CD14-positive monocyte (primary cell): ENCODE measurements around the gene MT2A. TPM values are rescaled to one million over a fixed set of nuclear protein-coding genes. Genes with fewer than 3 reads are reported as not detected.
"Not testable (repeated sequence)": the region's sequence is repeated elsewhere in the genome, so short reads cannot be mapped to it uniquely, and the experiment has no call there.

Source experiments
- DNase-seq, 3 donors: peaks; one replicate each; pipeline ENCODE4 v3.0.0-alpha.2; 2011 to 2022
- H2AFZ ChIP-seq: 2 replicates; pipeline ENCODE4 v1.6.0; 2012; ENCODE audit warnings: mild to moderate bottlenecking, low read depth, low read length, inconsistent platforms; ENCODE audit not compliant: insufficient read depth, poor library complexity, severe bottlenecking
- H3K27ac ChIP-seq, 2 donors: 1 replicate in 1 of 2; 2 replicates in 1 of 2; pipeline ENCODE4 v1.5.1; 2012 to 2013; ENCODE audit warnings: low read length in 2 of 2, control low read depth in 1 of 2, inconsistent platforms in 1 of 2, low read depth in 1 of 2, mild to moderate bottlenecking in 1 of 2
- H3K27me3 ChIP-seq, 2 donors: one replicate each; pipeline versions ENCODE4 v1.6.0 to v1.6.1; 2011 to 2013; ENCODE audit warnings: low read length in 2 of 2; ENCODE audit not compliant: control insufficient read depth in 2 of 2, insufficient read depth in 2 of 2
- H3K36me3 ChIP-seq, 2 donors: replicated peaks in 1 of 2; 1 replicate in 1 of 2; 2 replicates in 1 of 2; pipeline versions ENCODE4 v1.5.1 to v1.6.1; 2012 to 2013; ENCODE audit warnings: low read length in 2 of 2, control low read depth in 1 of 2, inconsistent platforms in 1 of 2, mild to moderate bottlenecking in 1 of 2; ENCODE audit not compliant: insufficient read depth in 2 of 2, control insufficient read depth in 1 of 2
- H3K4me1 ChIP-seq, 2 donors: 1 replicate in 1 of 2; 2 replicates in 1 of 2; pipeline versions ENCODE4 v1.5.1 to v1.6.1; 2012 to 2013; ENCODE audit warnings: low read length in 2 of 2, control low read depth in 1 of 2, inconsistent platforms in 1 of 2, mild to moderate bottlenecking in 1 of 2, moderate library complexity in 1 of 2; ENCODE audit not compliant: insufficient read depth in 2 of 2, control insufficient read depth in 1 of 2
- H3K4me2 ChIP-seq: replicated peaks from 2 replicates; pipeline ENCODE3; 2012; ENCODE audit warnings: low read length, moderate library complexity, mild to moderate bottlenecking; ENCODE audit not compliant: poor library complexity, severe bottlenecking; ENCODE audit errors: extremely low read depth
- H3K4me3 ChIP-seq, 3 experiments: fragments of 200-600 bp in 1 of 3; sonication (generic) in 1 of 3; replicated peaks in 1 of 3; 1 replicate in 2 of 3; 2 replicates in 1 of 3; pipeline ENCODE4 v1.5.1; 2011 to 2013; ENCODE audit warnings: low read length in 3 of 3, mild to moderate bottlenecking in 3 of 3, control low read depth in 2 of 3, low read depth in 2 of 3, inconsistent platforms in 1 of 3, moderate library complexity in 1 of 3
- H3K79me2 ChIP-seq: 2 replicates; pipeline ENCODE4 v1.6.0; 2012; ENCODE audit warnings: mild to moderate bottlenecking, control low read depth, inconsistent platforms, low read length, moderate library complexity; ENCODE audit not compliant: insufficient read depth
- H3K9ac ChIP-seq: 2 replicates; pipeline ENCODE4 v1.6.0; 2017; ENCODE audit warnings: low read length, mild to moderate bottlenecking; ENCODE audit not compliant: insufficient read depth, poor library complexity, severe bottlenecking
- H3K9me3 ChIP-seq, 2 donors: replicated peaks in 1 of 2; 1 replicate in 1 of 2; 2 replicates in 1 of 2; pipeline versions ENCODE4 v1.5.1 to v1.6.1; 2012 to 2013; ENCODE audit warnings: low read length in 2 of 2, control low read depth in 1 of 2; ENCODE audit not compliant: control insufficient read depth in 1 of 2, insufficient read depth in 1 of 2
- H4K20me1 ChIP-seq: 2 replicates; pipeline ENCODE4 v1.6.0; 2012; ENCODE audit warnings: mild to moderate bottlenecking, low read length, control low read depth, moderate library complexity; ENCODE audit not compliant: insufficient read depth
- H3K27ac Mint-ChIP-seq, 7 donors: one replicate each; pipeline ENCODE4 v1.8.0; 2020; ENCODE audit warnings: mild to moderate bottlenecking in 7 of 7, mixed read lengths in 7 of 7, moderate library complexity in 6 of 7, inconsistent platforms in 2 of 7
- H3K27me3 Mint-ChIP-seq, 3 donors: one replicate each; pipeline ENCODE4 v1.8.0; 2021 to 2022; ENCODE audit warnings: low read depth in 3 of 3, mild to moderate bottlenecking in 3 of 3, mixed read lengths in 3 of 3, moderate library complexity in 3 of 3, inconsistent platforms in 1 of 3
- H3K36me3 Mint-ChIP-seq, 2 donors: one replicate each; pipeline ENCODE4 v1.8.0; 2020; ENCODE audit warnings: mixed read lengths in 2 of 2, inconsistent platforms in 1 of 2, mild to moderate bottlenecking in 1 of 2
- H3K4me1 Mint-ChIP-seq: one replicate; pipeline ENCODE4 v1.8.0; 2020; ENCODE audit warnings: mild to moderate bottlenecking, mixed read lengths
- H3K4me3 Mint-ChIP-seq, 2 donors: one replicate each; pipeline ENCODE4 v1.8.0; 2020; ENCODE audit warnings: mild to moderate bottlenecking in 2 of 2, mixed read lengths in 2 of 2, moderate library complexity in 1 of 2
- H3K9me3 Mint-ChIP-seq, 7 donors: one replicate each; pipeline ENCODE4 v1.8.0; 2020 to 2022; ENCODE audit warnings: mixed read lengths in 7 of 7, mild to moderate bottlenecking in 6 of 7, moderate library complexity in 6 of 7, inconsistent platforms in 2 of 7
- WGBS: methylation state at CpG from one replicate; pipeline ENCODE4 v1.1.5; 2013; ENCODE audit warnings: missing lambda C conversion rate; ENCODE audit not compliant: insufficient coverage; 5-methylcytosine and 5-hydroxymethylcytosine counted together
- intact Hi-C, 2 donors: fragments of 100-400 bp; cut with micrococcal nuclease; formaldehyde crosslinking; loops; one replicate each; pipeline versions ENCODE4 v1.15.0 to v1.15.1; 2023
- polyA plus RNA-seq, 3 donors: library from polyadenylated mRNA; depleted of rRNA in 1 of 3; unstranded in 2 of 3; stranded (reverse) in 1 of 3; fragments of 300-500 nt in 2 of 3; fragments of >200 nt in 1 of 3; fragmentation: Illumina TruSeq in 2 of 3; gene quantifications; 1 replicate in 2 of 3; 2 replicates in 1 of 3; pipeline ENCODE4 v1.2.3, GENCODE V29; 2012 to 2021
- TF ChIP-seq, protein P1 (sequence below): fragments of 200-600 bp; IDR thresholded peaks from one replicate; pipeline ENCODE4 v1.8.0; 2022; ENCODE audit warnings: antibody characterized with exemption, mild to moderate bottlenecking

Gene MT2A
- polyA plus RNA-seq, 3 donors = 26.8 to 228 (median 126) TPM

DNA sequence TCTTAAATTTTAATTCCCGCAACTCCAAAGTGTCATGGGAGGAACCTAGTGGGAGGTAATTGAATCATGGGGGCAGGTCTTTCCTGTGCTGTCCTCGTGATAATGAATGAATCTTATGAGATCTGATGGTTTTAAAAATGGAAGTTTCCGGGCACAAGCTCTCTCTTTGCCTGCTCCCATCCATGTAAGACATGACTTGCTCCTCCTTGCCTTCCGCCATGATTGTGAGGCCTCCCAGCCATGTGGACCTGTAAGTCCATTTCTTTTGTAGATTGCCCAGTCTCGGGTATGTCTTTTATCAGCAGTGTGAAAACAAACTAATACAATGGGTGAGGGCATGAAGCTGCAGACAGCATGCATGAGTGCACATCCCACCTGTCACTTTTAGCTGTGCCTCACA, 14.8 kb downstream of the MT2A start:
- H3K79me2 ChIP-seq, H3K27ac ChIP-seq, H3K9ac ChIP-seq, H3K4me3 ChIP-seq, H4K20me1 ChIP-seq, H3K27ac Mint-ChIP-seq, H3K36me3 Mint-ChIP-seq, H2AFZ ChIP-seq, H3K4me2 ChIP-seq, H3K9me3 ChIP-seq, intact Hi-C loops, H3K36me3 ChIP-seq, DNase-seq, H3K9me3 Mint-ChIP-seq: not testable (repeated sequence)
- 100% methylated on average over 1 of the region's 5 CpGs for WGBS
- Histone ChIP-seq H3K4me1 (peaks cover 16 to 22% of the 10 kb centered on the region in 2 donors), H3K27me3 (peaks cover 10 to 48% of the 10 kb centered on the region in 2 donors)
- peaks cover 50 to 69% (median 59%) of the 10 kb centered on the region in 3 donors for H3K27me3 Mint-ChIP-seq
- H3K4me1 Mint-ChIP-seq = peaks cover 21% of the 10 kb centered on the region
- peak overlapping the region in 1 of 2 donors; percentile 40 for H3K4me3 Mint-ChIP-seq

DNA sequence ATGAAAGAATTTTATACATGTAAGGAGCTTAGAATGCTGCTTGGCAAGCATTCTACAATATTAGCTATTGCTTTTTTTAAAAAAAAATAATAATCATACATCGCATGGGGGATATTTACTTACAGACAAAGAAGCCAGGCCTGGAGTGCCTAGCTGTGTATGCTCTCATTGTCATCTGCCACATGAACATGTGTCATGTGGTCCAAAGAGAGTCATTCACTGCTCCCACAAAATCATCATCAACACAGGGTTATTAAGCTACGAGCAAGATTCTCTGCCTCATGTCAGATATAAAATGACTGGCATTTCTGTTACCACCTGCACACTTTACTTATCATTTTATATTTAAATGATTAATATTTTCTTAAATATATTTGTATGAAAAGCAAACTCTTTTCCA, 15.3 kb downstream of the MT2A start:
- intact Hi-C loops = no loop called here
- H3K4me2 ChIP-seq = no peak overlapping the region
- no peak overlapping the region for H3K4me3 ChIP-seq
- WGBS = no CpG with 5 or more reads among the region's 2 CpGs
- Mint-ChIP-seq H3K36me3 (peaks cover 0 to 6% of the 10 kb centered on the region in 2 donors), H3K4me1 (peaks cover 21% of the 10 kb centered on the region), H3K9me3 (peaks cover 0 to 7% (median 0%) of the 10 kb centered on the region in 7 donors), H3K27ac (no peak overlapping the region), H3K4me3 (no peak overlapping the region), H3K27me3 (peaks cover 46 to 67% (median 59%) of the 10 kb centered on the region in 3 donors)
- TF ChIP-seq, protein P1, sequence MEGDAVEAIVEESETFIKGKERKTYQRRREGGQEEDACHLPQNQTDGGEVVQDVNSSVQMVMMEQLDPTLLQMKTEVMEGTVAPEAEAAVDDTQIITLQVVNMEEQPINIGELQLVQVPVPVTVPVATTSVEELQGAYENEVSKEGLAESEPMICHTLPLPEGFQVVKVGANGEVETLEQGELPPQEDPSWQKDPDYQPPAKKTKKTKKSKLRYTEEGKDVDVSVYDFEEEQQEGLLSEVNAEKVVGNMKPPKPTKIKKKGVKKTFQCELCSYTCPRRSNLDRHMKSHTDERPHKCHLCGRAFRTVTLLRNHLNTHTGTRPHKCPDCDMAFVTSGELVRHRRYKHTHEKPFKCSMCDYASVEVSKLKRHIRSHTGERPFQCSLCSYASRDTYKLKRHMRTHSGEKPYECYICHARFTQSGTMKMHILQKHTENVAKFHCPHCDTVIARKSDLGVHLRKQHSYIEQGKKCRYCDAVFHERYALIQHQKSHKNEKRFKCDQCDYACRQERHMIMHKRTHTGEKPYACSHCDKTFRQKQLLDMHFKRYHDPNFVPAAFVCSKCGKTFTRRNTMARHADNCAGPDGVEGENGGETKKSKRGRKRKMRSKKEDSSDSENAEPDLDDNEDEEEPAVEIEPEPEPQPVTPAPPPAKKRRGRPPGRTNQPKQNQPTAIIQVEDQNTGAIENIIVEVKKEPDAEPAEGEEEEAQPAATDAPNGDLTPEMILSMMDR = no peak
- H2AFZ ChIP-seq = no peak overlapping the region
- H3K4me1 ChIP-seq = peaks cover 16 to 22% of the 10 kb centered on the region in 2 donors
- no peaks in the 10 kb centered on the region for H3K9me3 ChIP-seq
- H3K36me3 ChIP-seq = no peaks in the 10 kb centered on the region
- no peaks in the 10 kb centered on the region for H4K20me1 ChIP-seq
- no peak for DNase-seq
- peaks cover 6 to 47% of the 10 kb centered on the region in 2 donors for H3K27me3 ChIP-seq
- H3K27ac ChIP-seq = no peak overlapping the region
- no peaks in the 10 kb centered on the region for H3K79me2 ChIP-seq
- no peak overlapping the region for H3K9ac ChIP-seq
